BLaER1 treated with 17β-estradiol and CSF1 and Interleukin-3, amounts not matched to agents 10 nM and 100 nM (cell line): ENCODE results near the gene ZDHHC11.

Source experiments
- H3K27ac ChIP-seq, 11 experiments: shearing (Covaris generic); formaldehyde crosslinking; 2 replicates each; pipeline ENCODE4 v1.8.1; 2022
- H3K27me3 ChIP-seq, 11 experiments: shearing (Covaris generic); formaldehyde crosslinking; 2 replicates each; pipeline ENCODE4 v1.8.1; 2022
- H3K36me3 ChIP-seq, 11 experiments: shearing (Covaris generic); formaldehyde crosslinking; 2 replicates each; pipeline ENCODE4 v1.8.1; 2022
- H3K4me1 ChIP-seq, 10 experiments: shearing (Covaris generic); formaldehyde crosslinking; 2 replicates each; pipeline ENCODE4 v1.8.1; 2022
- H3K4me2 ChIP-seq, 11 experiments: shearing (Covaris generic); formaldehyde crosslinking; 2 replicates each; pipeline ENCODE4 v1.8.1; 2022
- H3K4me3 ChIP-seq, 10 experiments: shearing (Covaris generic); formaldehyde crosslinking; 2 replicates each; pipeline ENCODE4 v1.8.1; 2022
- H3K9ac ChIP-seq, 11 experiments: shearing (Covaris generic); formaldehyde crosslinking; 2 replicates each; pipeline ENCODE4 v1.8.1; 2022
- H3K9me3 ChIP-seq, 11 experiments: shearing (Covaris generic); formaldehyde crosslinking; replicated peaks in 1 of 11; 2 replicates each; pipeline ENCODE4 v1.8.1; 2022
- H4K20me1 ChIP-seq, 11 experiments: shearing (Covaris generic); formaldehyde crosslinking; 2 replicates each; pipeline ENCODE4 v1.8.1; 2022
- Cebpa-rat ChIP-seq, 11 experiments: shearing (Covaris generic); IDR thresholded peaks; 2 replicates each; pipeline ENCODE4 v1.8.1; 2022

Gene ZDHHC11

GRCh38 chr5:872301-872700 is 21.5 kb upstream of the ZDHHC11 start:
- TF ChIP-seq Cebpa-rat (IDR thresholded peaks at IDR 0.05), result no peak
- H3K9ac ChIP-seq, result no peak overlapping the region
- H3K4me1 ChIP-seq, result peaks cover 0 to 10% (median 0%) of the 10 kb centered on the region in 10 experiments; a peak in 4 of 20 replicates
- peaks cover 97 to 100% (median 100%) of the 10 kb centered on the region in 11 experiments for H3K36me3 ChIP-seq
- no peaks in the 10 kb centered on the region for H3K9me3 ChIP-seq
- H3K27me3 ChIP-seq, result no peaks in the 10 kb centered on the region
- H4K20me1 ChIP-seq, result peaks cover 5 to 99% (median 81%) of the 10 kb centered on the region in 11 experiments; a peak in 20 of 22 replicates
- H3K4me2 ChIP-seq, result no peak overlapping the region
- H3K27ac ChIP-seq, result no peak overlapping the region
- H3K4me3 ChIP-seq, result no peak overlapping the region

DNA sequence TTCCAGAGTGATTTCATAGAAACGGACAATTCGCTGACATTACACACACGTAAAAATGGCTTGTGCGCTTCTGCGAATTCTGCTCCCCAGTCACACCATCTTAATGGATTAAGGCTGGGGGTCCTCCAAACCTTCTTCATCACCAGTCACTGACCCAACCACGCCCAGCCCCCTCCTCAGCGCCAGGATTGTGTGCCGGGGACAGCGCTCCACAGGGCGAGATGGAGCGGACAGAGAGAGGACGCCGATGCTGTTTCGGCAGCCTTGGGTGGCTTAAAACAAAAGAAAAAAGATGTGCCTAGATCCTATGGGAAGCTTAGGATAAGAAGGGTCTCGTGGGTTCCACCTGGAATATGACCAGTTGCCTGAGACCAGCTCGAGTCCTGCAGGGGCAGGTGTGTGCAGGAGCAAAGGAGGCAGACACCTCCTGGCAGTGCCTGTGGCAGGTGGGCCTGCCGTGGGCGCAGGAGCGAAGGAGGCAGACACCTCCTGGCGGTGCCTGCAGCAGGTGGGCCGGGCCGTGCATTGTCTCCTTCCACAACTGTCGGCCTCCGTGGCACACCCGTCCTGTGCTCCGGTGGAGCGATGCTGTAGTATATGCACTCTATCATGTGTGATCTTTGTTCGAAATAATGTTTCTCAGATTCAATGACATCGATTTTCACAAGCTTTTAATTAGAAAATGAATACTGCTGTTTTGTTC is 21.0 kb upstream of the ZDHHC11 start:
- H3K9me3 ChIP-seq, result no peaks in the 10 kb centered on the region
- H3K36me3 ChIP-seq, result peaks cover 97 to 100% (median 100%) of the 10 kb centered on the region in 11 experiments
- H3K4me1 ChIP-seq, result peaks cover 0 to 10% (median 0%) of the 10 kb centered on the region in 10 experiments; a peak in 4 of 20 replicates

GRCh38 chr5:870956-871355 is 20.2 kb upstream of the ZDHHC11 start:
- Histone ChIP-seq H3K27me3 (no peaks in the 10 kb centered on the region), H3K9me3 (no peaks in the 10 kb centered on the region), H3K27ac (no peak overlapping the region), H3K4me3 (no peak overlapping the region), H3K36me3 (peaks cover 97 to 100% (median 100%) of the 10 kb centered on the region in 11 experiments), H3K4me1 (peaks cover 0 to 10% (median 0%) of the 10 kb centered on the region in 10 experiments; a peak in 4 of 20 replicates), H3K9ac (no peak overlapping the region), H3K4me2 (no peak overlapping the region), H4K20me1 (peaks cover 5 to 99% (median 82%) of the 10 kb centered on the region in 11 experiments; a peak in 21 of 22 replicates)
- TF ChIP-seq Cebpa-rat (IDR thresholded peaks at IDR 0.05), result no peak

More for the DNA sequence above, 21.0 kb upstream of the ZDHHC11 start:
- no peaks in the 10 kb centered on the region for H3K27me3 ChIP-seq
- H3K4me3 ChIP-seq, result no peak overlapping the region
- H3K27ac ChIP-seq, result no peak overlapping the region
- no peak overlapping the region for H3K4me2 ChIP-seq
- no peak overlapping the region for H3K9ac ChIP-seq
- TF ChIP-seq Cebpa-rat (IDR thresholded peaks at IDR 0.05), result no peak
- H4K20me1 ChIP-seq, result peaks cover 5 to 99% (median 82%) of the 10 kb centered on the region in 11 experiments; a peak in 20 of 22 replicates

- Histone ChIP-seq H3K36me3 (peaks cover 99 to 100% (median 100%) of the 10 kb centered on the region in 11 experiments), H3K4me1 (peaks cover 6 to 20% (median 15%) of the 10 kb centered on the region in 10 experiments; a peak in 19 of 20 replicates), H3K4me2 (no peak overlapping the region), H3K4me3 (no peak overlapping the region), H4K20me1 (peaks cover 8 to 99% (median 84%) of the 10 kb centered on the region in 11 experiments; a peak in 20 of 22 replicates), H3K27me3 (no peaks in the 10 kb centered on the region), H3K9ac (no peak overlapping the region), H3K27ac (no peak overlapping the region), H3K9me3 (no peaks in the 10 kb centered on the region)
- no peak for TF ChIP-seq Cebpa-rat (IDR thresholded peaks at IDR 0.05)
Observed at GRCh38 chr5:868428-869135, 17.8 kb upstream of the ZDHHC11 start.

- peaks cover 12 to 99% (median 84%) of the 10 kb centered on the region in 11 experiments; a peak in 21 of 22 replicates for H4K20me1 ChIP-seq
- TF ChIP-seq Cebpa-rat (IDR thresholded peaks at IDR 0.05), result no peak
- H3K36me3 ChIP-seq, result peaks cover 93 to 99% (median 97%) of the 10 kb centered on the region in 11 experiments
- no peak overlapping the region for H3K4me3 ChIP-seq
- peaks cover 15 to 32% (median 24%) of the 10 kb centered on the region in 10 experiments for H3K4me1 ChIP-seq
- H3K9ac ChIP-seq, result no peak overlapping the region
- H3K9me3 ChIP-seq, result no peaks in the 10 kb centered on the region
- no peak overlapping the region for H3K27ac ChIP-seq
- no peak overlapping the region for H3K4me2 ChIP-seq
- H3K27me3 ChIP-seq, result no peaks in the 10 kb centered on the region
Observed at GRCh38 chr5:867300-867870, 16.6 kb upstream of the ZDHHC11 start.

DNA sequence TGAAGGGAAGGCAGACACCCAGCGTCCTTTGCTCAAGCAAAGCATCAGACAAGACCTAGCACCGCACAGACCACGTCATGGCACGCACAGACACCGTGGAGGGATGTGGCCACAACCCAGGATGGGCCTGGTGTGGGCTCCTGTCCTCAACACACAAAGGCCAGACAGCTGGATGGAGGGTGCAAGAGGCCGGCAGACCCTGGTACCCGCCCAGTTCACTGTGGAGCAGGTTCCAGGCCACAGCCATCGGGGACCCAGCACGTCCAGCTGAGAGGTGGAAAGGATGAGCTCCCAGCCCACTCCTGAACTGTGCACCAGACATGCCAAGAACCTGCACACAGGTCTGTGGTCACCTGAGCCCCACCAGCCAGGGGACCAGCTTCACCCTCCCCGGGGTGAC is 15.0 kb upstream of the ZDHHC11 start:
- Histone ChIP-seq H3K4me3 (no peak overlapping the region), H3K36me3 (peaks cover 77 to 97% (median 82%) of the 10 kb centered on the region in 11 experiments), H3K4me1 (peaks cover 25 to 48% (median 39%) of the 10 kb centered on the region in 10 experiments), H3K4me2 (no peak overlapping the region), H3K27me3 (no peaks in the 10 kb centered on the region), H3K9ac (peak overlapping the region in 1 of 11 experiments; percentile 3; a peak in 2 of 22 replicates), H3K9me3 (no peaks in the 10 kb centered on the region), H4K20me1 (peaks cover 22 to 100% (median 84%) of the 10 kb centered on the region in 11 experiments; a peak in 21 of 22 replicates), H3K27ac (no peak overlapping the region)
- no peak for TF ChIP-seq Cebpa-rat (IDR thresholded peaks at IDR 0.05)

DNA sequence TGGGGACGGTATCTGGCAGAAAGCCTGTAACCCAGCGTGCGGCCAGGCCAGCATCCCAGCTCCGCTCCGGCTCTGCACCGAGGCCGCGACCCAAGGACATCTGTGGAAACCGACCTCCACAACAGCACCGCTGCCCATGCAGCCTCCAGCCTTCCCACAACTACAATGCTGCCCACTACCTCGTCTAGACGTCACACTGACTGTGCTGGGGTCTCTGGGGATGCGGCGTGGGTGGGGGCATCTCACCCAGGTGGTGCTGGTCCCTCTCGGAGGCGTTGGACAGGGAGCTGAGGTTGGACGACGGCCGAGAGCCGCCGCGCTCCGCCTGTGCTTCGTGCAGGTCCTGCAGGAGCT is 14.4 kb upstream of the ZDHHC11 start:
- TF ChIP-seq Cebpa-rat (IDR thresholded peaks at IDR 0.05), result no peak
- Histone ChIP-seq H3K27me3 (no peaks in the 10 kb centered on the region), H3K36me3 (peaks cover 70 to 97% (median 77%) of the 10 kb centered on the region in 11 experiments), H3K9ac (peak overlapping the region in 1 of 11 experiments; percentile 46; a peak in 1 of 22 replicates), H3K4me3 (no peak overlapping the region), H3K4me1 (peaks cover 25 to 49% (median 39%) of the 10 kb centered on the region in 10 experiments), H3K4me2 (no peak overlapping the region), H3K27ac (no peak overlapping the region), H3K9me3 (no peaks in the 10 kb centered on the region), H4K20me1 (peaks cover 22 to 100% (median 85%) of the 10 kb centered on the region in 11 experiments; a peak in 21 of 22 replicates)

DNA sequence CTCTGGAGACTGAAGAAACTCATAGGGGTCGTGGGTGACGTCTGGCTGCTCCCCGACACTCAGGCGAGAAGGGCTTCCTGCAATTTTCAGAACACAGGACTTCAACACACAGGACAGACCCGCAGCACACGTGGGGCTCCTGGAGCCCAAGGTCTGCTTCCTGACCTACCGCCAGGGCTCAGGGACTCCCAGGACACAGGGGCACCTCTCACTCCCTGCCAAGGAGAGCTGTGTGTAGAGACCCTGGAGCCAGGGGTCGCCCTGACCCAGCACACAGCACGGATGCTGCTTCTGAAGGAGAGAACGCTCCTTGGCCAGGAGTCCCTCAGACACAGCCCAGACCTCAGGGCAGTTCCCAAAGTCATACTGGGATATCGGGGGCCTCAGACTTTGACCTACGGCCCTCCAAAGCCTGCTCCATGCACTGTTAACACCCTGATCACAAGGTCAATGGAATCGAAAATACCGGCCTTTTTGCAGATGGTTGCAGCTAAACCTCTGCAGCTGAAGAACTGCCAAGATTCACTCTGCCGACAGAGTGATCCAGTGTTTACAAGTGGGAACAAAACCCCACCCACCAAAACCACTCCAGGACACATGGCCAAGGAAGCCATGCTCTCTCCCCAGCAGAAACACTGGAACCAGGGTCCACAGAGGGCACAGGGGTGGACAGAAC is 13.8 kb upstream of the ZDHHC11 start:
- Histone ChIP-seq H3K27ac (no peak overlapping the region), H3K27me3 (no peaks in the 10 kb centered on the region), H3K36me3 (peaks cover 65 to 97% (median 72%) of the 10 kb centered on the region in 11 experiments), H3K4me2 (peak overlapping the region in 5 of 11 experiments; percentile 85 to 94 (median 90); a peak in 10 of 22 replicates), H3K9ac (peak overlapping the region in 2 of 11 experiments; percentile 44 to 47; a peak in 3 of 22 replicates), H4K20me1 (peaks cover 22 to 100% (median 91%) of the 10 kb centered on the region in 11 experiments; a peak in 21 of 22 replicates), H3K4me1 (peaks cover 25 to 49% (median 39%) of the 10 kb centered on the region in 10 experiments), H3K4me3 (no peak overlapping the region), H3K9me3 (no peaks in the 10 kb centered on the region)
- TF ChIP-seq Cebpa-rat (IDR thresholded peaks at IDR 0.05), result no peak
